ENCODE results near the gene GABPB2. TPM values are rescaled to one million over a fixed set of nuclear protein-coding genes. Genes with fewer than 3 reads are reported as not detected.

Gene GABPB2
- total and polyA plus RNA-seq, 2 of the 13 experiments (the other 11 are each of a cell fraction or from before 2014, with no cell fraction given) = 0.09 TPM; not detected in 1

DNA sequence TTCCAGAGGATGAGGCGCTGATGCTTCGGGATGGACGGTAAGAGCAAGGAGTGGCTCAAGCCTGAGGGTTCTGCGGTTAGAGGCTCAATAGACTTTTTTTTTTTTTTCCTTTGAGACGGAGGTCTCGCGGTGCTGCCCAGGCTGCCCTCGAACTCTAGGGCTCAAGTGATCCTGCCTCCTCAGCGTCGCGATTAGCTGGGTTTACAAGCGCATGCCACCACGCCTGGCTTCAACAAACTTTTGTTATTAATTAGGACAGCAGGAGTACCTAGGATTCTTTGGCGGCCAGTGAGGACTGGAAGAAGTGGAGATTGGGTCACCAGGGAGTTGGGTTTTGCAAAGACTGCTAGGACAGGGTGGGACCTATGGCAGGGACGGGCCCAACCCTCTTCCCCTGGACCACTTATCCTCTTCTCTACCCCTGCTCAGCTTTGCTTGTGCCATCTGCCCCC, 96.0 kb downstream of the GABPB2 start:
- no peak for FAIRE-seq
- H3K9me3 ChIP-seq (ENCODE audit: low read length) = no peaks in the 10 kb centered on the region
- no peaks in the 10 kb centered on the region for H4K20me1 ChIP-seq (ENCODE audit: insufficient read depth, low read length)
- DNase-seq (ENCODE audit: low spot score) = peak; percentile 9
- no peak for TF ChIP-seq NFIC (IDR thresholded peaks at IDR 0.05; ENCODE audit: low read length)
- no peak for TF ChIP-seq REL (CRISPR knock-in tag; conservative IDR thresholded peaks at IDR 0.05)
- TF ChIP-seq ZNF572 (CRISPR knock-in tag; IDR thresholded peaks at IDR 0.05) = peak; percentile 60; the same call in 1 of the 2 replicates
- no peak for TF ChIP-seq GTF2F1 (IDR thresholded peaks at IDR 0.05; ENCODE audit: low read length)
- TF ChIP-seq ZNF552 (CRISPR knock-in tag; IDR thresholded peaks at IDR 0.05; ENCODE audit: borderline replicate concordance) = no peak
- 0 out of 2 replicates have a peak, but pooled peaks have one; percentile 9 for TF ChIP-seq SP2 (CRISPR knock-in tag; IDR thresholded peaks at IDR 0.05)
- no peak for TF ChIP-seq ZNF784 (CRISPR knock-in tag; IDR thresholded peaks at IDR 0.05; ENCODE audit: borderline replicate concordance)
- TF ChIP-seq SP1 (IDR thresholded peaks at IDR 0.05) = no peak
- no peak for TF ChIP-seq SP1 (CRISPR knock-in tag; IDR thresholded peaks at IDR 0.05)
- no peak for TF ChIP-seq IKZF1 (IDR thresholded peaks at IDR 0.05)
- TF ChIP-seq AGO2 (optimal IDR thresholded peaks at IDR 0.05; ENCODE audit: low read depth, low read length) = no peak
- 0 out of 2 replicates have a peak, but pooled peaks have one; percentile 7 for TF ChIP-seq HES4 (CRISPR knock-in tag; IDR thresholded peaks at IDR 0.05; ENCODE audit: borderline replicate concordance)
- TF ChIP-seq NFKB2 (CRISPR knock-in tag; IDR thresholded peaks at IDR 0.05; ENCODE audit: borderline replicate concordance) = no peak
- no peak for TF ChIP-seq ZFP90 (CRISPR knock-in tag; IDR thresholded peaks at IDR 0.05; ENCODE audit: borderline replicate concordance)
- no peak for TF ChIP-seq ZNF205 (CRISPR knock-in tag; IDR thresholded peaks at IDR 0.05)
- TF ChIP-seq ZNF781 (CRISPR knock-in tag; IDR thresholded peaks at IDR 0.05; ENCODE audit: borderline replicate concordance, not compliant biosample characterization) = no peak
- TF ChIP-seq, protein P1, sequence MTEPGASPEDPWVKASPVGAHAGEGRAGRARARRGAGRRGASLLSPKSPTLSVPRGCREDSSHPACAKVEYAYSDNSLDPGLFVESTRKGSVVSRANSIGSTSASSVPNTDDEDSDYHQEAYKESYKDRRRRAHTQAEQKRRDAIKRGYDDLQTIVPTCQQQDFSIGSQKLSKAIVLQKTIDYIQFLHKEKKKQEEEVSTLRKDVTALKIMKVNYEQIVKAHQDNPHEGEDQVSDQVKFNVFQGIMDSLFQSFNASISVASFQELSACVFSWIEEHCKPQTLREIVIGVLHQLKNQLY (CRISPR knock-in tag; IDR thresholded peaks at IDR 0.05) = no peak
- TF ChIP-seq, protein P2, sequence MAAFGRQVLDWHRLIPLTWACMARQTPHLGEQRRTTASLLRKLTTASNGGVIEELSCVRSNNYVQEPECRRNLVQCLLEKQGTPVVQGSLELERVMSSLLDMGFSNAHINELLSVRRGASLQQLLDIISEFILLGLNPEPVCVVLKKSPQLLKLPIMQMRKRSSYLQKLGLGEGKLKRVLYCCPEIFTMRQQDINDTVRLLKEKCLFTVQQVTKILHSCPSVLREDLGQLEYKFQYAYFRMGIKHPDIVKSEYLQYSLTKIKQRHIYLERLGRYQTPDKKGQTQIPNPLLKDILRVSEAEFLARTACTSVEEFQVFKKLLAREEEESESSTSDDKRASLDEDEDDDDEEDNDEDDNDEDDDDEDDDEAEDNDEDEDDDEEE (CRISPR knock-in tag; IDR thresholded peaks at IDR 0.05) = no peak
- peak; percentile 48; the same call in 1 of the 2 replicates for TF ChIP-seq CHD2 (IDR thresholded peaks at IDR 0.05; ENCODE audit: low read depth, low read length)
- ChIA-PET CTCF (ENCODE audit: low intra/inter-chr PET ratio, low total read pairs) (no interaction called here), POLR2A (interaction anchor here (1.0 to 2.8 kb wide), 6 partner anchors 14 to 67 kb away, joined by 4 to 25 read pairs (median 4); partner anchors contain the start of gene VPS72)
- H3K4me1 ChIP-seq (ENCODE audit: insufficient read depth, low read length) = peaks cover 25% of the 10 kb centered on the region
- H3K9ac ChIP-seq (ENCODE audit: insufficient read depth, low read depth, low read length) = peak overlapping the region; percentile 93
- peaks cover 0 to 5% of the 10 kb centered on the region in 2 experiments; a peak in 2 of 5 replicates for H3K27me3 ChIP-seq (ENCODE audit: control insufficient read depth in 1 of 2, insufficient read depth in 2 of 2, low read length in 2 of 2)
- peak overlapping the region; percentile 89 for H2AFZ ChIP-seq (ENCODE audit: low read length)
- in situ Hi-C loops (cut with HindIII; ENCODE audit: extremely low pct_ligation_motif_present, low pct_unique_long_range_greater_than_20kb) = no loop called here
- peak overlapping the region; percentile 66 for H3K27ac ChIP-seq (ENCODE audit: extremely low read length, insufficient read depth, low read length)
- H3K79me2 ChIP-seq (ENCODE audit: insufficient read depth, low read length) = peaks cover 17% of the 10 kb centered on the region
- peaks cover 7% of the 10 kb centered on the region in 2 experiments; a peak in 4 of 5 replicates for H3K36me3 ChIP-seq (replicated peaks in 1 of 2; ENCODE audit: control insufficient read depth in 1 of 2, insufficient read depth in 2 of 2, low read length in 2 of 2)
- intact Hi-C loops (cut with micrococcal nuclease; ENCODE audit: unreplicated experiment) = no loop called here
- peak; percentile 10 for ATAC-seq
- H3K4me2 ChIP-seq (ENCODE audit: low read depth, low read length) = peak overlapping the region; percentile 83
- BruUV-seq (replicated peaks) = no TSS peak
- peak overlapping the region; percentile 91 to 94 (median 93) for H3K4me3 ChIP-seq (replicated peaks in 1 of 3; ENCODE audit: insufficient read depth in 1 of 3, low read depth in 2 of 3, low read length in 3 of 3)
- 0% methylated on average over 14 of the region's 15 CpGs for WGBS (ENCODE audit: low lambda C conversion rate)
